GM21423 (cell line): Measurements from ENCODE around the gene ST8SIA1.

ENCODE experiments used
- ATAC-seq: cut with Tn5 transposase; IDR thresholded peaks from one replicate; pipeline ENCODE4 v1.9.1; 2021; ENCODE audit warnings: mild to moderate bottlenecking, moderate library complexity; ENCODE audit not compliant: unreplicated experiment

ST8SIA1 gene

DNA sequence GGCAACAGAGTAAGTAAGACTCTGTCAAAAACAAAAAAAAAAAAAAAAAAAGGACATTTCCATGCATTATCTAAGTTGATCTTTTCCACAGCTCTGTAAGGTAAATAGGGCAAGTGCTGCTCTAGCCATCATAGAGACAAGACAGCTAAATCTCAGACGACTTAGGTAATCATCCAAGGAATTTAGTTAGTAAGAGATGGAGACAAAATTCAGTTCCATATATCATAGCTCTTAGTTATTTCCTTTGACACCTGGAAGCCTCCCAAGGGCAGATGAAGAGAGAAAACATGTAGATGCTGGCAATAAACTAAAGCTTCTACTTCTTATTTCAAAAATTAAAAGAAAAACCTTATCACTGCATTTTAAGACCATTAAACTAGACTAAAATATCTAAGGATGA lies 48.7 kb downstream of the ST8SIA1 start:
- ATAC-seq, result no peak

GRCh38 chr12:22284871-22285270 lies 49.6 kb downstream of the ST8SIA1 start:
- no peak for ATAC-seq

GRCh38 chr12:22283508-22283907 lies 51.0 kb downstream of the ST8SIA1 start:
- ATAC-seq, result no peak

GRCh38 chr12:22283006-22283506 lies 51.5 kb downstream of the ST8SIA1 start:
- no peak for ATAC-seq

DNA sequence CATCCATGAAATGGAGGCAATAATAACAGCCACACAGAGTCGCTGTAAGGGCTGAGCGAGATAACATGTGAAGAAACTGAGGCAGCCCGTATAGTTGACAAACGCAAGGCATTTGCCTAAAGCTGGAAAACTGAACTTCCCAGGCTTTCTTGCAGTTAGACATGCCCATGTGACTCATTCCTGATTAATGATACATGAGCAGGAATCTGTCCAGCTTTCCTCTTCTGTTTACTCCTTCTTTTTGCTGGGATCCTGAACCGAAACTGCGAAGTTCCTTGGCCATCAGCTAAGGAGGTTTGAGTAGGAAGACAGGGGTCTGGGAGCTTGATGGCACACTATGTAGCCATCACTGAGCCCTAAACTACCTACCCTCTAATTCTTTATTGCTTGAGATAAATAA lies 52.2 kb downstream of the ST8SIA1 start:
- ATAC-seq, result no peak

DNA sequence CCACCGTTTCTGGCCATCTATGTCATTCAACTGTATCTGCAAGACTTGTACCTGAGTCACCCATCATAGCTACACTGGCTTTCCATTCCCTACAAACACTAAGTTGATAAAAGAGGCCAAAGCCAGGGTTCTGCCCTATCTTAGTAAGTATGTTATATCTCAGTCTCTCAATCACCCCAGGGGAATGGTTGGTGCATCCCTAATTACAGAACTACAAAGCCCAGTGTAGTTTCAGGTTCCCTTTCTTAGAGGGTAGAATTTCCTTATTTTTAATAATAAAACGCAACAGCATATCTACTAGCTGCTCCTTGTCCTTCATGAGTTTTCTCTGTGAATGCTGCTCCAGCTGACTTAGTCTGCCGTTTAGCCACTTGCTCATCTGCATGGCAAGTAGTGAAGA lies 57.6 kb downstream of the ST8SIA1 start:
- ATAC-seq, result no peak

GRCh38 chr12:22276313-22276712 lies 58.2 kb downstream of the ST8SIA1 start:
- no peak for ATAC-seq

- ATAC-seq, result no peak
Measured at GRCh38 chr12:22275843-22276242, 58.7 kb downstream of the ST8SIA1 start.

DNA sequence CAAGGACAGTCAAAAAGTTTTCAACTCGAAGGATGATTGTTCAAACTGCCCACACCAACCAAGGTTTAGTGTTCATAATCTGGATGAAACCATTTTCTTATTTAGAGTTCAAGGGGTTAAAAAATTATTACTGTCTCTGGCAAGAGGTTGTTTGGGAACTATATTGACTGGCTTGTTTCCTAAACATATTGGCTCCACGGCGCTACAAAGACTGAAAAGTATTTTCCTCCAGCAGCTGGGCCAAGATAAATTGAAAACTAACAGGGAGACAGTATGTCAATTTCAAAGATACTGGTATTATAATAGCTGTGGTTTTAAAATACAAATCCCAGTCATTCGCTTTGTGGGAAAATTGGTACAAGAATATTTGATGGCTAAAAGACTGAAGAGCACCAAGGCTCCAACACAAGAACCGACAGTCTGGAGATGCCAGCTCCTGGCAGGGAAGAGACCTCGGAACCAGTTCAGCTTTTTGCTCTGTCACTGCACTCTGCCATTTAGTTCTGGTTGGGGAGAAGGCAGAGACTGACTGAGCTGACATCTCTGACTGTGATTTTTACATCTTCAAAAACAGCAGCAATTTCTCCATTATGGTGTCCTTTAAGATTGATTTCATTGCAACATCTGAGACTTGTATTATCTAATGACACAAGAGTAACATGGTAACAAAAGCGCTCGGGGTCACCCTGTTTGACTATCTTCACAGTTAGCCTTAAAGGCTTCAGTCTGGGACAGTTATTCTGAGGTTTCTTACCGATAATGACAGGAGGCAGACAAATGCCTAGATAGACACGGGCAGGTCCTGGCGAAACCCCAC lies 62.0 kb downstream of the ST8SIA1 start:
- ATAC-seq, result no peak

DNA sequence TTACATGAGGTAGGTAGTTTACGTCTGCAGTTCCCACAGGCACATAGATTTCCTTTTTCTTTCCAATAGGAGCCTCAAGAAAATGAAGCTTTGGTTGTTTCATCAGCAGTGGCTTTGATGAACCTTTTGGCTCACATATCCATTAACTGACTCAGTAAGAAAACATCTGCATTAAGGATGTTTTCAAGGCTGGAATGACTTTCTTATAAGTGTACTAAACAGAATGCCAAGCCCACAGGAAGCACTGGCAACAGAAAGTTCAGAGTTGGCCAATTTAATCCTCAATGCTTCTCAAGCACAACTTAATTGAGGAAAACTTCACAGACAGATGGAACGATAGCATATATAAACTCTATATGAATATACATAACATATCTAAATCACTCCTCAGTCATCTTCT lies 63.5 kb downstream of the ST8SIA1 start:
- no peak for ATAC-seq

DNA sequence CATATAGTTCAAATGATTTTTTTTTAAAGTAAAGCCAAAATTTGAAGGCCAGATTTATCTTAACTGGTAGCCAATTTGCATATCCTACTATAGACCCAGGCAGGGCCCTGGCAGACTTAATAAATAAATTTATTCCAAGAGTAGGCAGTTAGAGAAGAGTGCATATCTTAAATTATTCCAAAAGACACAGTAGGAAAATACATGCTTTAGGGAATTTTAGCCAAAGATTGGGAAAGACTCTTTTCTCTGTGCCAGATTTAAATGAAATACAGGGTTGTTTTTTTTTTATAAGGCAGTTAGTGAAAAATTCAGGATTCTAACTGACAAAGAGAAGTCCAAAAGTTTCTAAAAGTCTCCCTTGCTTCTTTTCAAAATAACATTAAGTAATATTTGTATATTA lies 65.5 kb downstream of the ST8SIA1 start:
- no peak for ATAC-seq

- no peak for ATAC-seq
Measured at GRCh38 chr12:22268406-22268805, 66.1 kb downstream of the ST8SIA1 start.

- no peak for ATAC-seq
Measured at GRCh38 chr12:22266101-22266500, 68.4 kb downstream of the ST8SIA1 start.

- ATAC-seq, result no peak
Measured at GRCh38 chr12:22264380-22264779, 70.1 kb downstream of the ST8SIA1 start.

GRCh38 chr12:22262309-22262708 lies 72.2 kb downstream of the ST8SIA1 start:
- ATAC-seq, result no peak

GRCh38 chr12:22257100-22257499 lies 77.4 kb downstream of the ST8SIA1 start:
- no peak for ATAC-seq

DNA sequence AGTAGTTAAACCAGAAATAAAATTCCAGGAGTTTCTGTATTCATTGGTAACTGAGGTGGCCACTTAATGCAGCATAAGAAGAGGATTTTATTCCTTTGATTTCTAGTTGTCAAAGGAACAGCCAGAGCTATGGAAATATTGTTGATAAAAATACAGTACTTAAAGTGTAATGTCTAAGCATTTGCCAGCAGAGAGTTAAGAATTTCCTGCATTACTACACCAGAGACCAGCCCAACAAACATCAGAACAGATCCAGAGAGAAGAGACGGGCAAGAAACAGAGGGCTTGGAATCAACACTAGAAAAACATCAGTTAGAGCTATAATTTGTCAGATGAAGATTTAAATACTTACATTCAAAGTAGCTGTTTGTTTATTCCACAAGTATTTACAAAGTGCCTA lies 77.9 kb downstream of the ST8SIA1 start:
- no peak for ATAC-seq

DNA sequence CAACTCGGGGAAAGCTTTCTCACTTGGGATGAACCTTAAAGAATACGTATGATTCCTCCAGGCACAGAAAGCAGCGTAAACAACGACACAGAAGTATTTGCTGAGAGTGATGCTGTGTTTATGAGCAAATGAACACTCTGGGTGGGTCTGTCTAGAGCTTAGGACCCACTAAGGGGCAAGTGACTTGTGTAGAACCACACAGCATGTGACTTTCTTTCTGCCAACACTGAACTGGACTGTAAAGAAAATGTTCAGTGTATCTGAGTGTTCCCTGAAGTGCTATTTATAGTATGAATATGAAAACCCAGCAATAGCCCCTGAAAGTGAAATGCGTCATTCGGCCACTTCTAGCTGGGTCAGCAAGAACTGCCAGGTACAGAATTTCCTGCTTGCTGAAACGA lies 78.5 kb downstream of the ST8SIA1 start:
- ATAC-seq, result no peak

- ATAC-seq, result no peak
Measured at GRCh38 chr12:22255097-22255496, 79.4 kb downstream of the ST8SIA1 start.

DNA sequence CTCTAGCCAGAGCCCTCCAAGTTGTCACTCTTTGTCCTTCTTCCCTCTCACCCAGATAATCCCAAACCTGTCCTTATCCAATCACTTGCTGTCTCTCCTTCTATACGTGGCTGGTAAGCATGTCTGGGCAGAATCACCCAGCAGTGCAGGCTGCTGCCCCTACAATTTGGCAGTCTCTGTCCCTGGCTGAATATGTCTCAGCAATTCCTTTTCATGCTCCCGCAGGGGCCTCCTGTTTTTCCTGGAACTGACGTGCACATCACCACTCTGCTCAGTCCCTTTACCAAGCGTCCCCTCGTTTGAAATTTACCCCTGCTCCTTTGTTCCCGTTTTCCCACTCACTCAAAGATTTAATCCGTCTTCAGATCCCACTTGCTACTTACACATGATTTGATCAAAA lies 80.0 kb downstream of the ST8SIA1 start:
- ATAC-seq, result no peak

DNA sequence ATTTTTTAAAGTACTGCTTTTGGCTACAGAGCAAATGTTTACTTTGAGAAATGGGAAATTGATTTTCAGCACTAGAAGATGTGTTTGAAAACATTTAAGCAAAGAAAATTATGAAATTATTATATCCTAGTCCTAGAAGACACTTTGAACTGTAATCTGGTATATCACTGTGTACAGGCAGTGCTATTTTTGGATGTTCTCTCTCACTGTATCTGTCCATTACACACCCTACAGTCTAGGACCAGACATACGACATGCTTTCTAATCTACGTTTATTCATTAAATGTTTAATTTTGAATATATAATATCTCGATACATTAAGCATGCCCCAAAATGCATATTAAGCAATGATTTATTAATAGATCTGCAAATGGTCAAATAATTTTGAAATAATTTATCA lies 82.5 kb downstream of the ST8SIA1 start:
- no peak for ATAC-seq

- no peak for ATAC-seq
Measured at GRCh38 chr12:22250762-22251161, 83.7 kb downstream of the ST8SIA1 start.

GRCh38 chr12:22248571-22249115 lies 85.9 kb downstream of the ST8SIA1 start:
- ATAC-seq, result no peak
